WI38 (cell line): ENCODE results near the gene ZDHHC11B.
"Not testable (repeated sequence)": the region's sequence is repeated elsewhere in the genome, so short reads cannot be mapped to it uniquely, and the experiment has no call there.

Experiments
- H3K4me3 ChIP-seq: 2 replicates; pipeline ENCODE4 v1.5.1; 2011; ENCODE audit warnings: low read depth, mild to moderate bottlenecking, control low read depth, low read length
- TF ChIP-seq, protein P1 (sequence below): IDR thresholded peaks from 2 replicates; pipeline ENCODE4 v1.5.1; 2012; ENCODE audit warnings: low read depth, mild to moderate bottlenecking, control low read depth, low read length

The ZDHHC11B gene

DNA sequence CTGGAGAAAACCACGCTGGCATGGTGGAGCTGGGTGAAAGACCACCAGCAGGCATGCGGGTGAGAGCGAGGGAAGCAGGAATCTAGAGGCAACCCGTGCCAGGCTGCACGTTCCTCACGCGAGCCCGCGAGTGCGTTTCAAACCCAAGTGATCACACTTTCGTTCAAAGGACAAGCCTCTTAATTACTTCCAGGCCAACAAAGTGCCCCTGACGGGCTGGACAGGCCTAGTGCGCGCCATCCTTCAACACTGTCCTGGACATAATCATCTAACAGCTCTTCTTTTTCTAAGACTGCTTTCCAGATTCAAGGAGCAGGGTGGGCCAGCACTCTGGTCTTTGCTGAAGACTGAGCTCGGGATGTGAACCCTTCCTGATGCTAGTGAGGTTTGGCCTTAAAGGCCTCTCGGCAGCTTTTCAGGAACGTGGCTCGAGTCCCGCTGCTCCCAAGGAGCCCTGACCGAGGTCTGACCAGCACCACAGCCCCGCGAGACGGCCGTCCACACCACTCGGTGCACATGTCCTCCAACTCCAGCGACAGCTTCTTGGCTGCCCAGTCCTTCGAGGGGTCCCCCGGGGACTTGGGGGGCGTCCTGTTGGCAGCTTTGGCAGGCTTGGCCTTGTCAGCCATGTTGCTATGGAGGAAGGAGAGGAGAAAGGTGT lies 14.9 kb downstream of the ZDHHC11B start:
- H3K4me3 ChIP-seq, result not testable (repeated sequence)

DNA sequence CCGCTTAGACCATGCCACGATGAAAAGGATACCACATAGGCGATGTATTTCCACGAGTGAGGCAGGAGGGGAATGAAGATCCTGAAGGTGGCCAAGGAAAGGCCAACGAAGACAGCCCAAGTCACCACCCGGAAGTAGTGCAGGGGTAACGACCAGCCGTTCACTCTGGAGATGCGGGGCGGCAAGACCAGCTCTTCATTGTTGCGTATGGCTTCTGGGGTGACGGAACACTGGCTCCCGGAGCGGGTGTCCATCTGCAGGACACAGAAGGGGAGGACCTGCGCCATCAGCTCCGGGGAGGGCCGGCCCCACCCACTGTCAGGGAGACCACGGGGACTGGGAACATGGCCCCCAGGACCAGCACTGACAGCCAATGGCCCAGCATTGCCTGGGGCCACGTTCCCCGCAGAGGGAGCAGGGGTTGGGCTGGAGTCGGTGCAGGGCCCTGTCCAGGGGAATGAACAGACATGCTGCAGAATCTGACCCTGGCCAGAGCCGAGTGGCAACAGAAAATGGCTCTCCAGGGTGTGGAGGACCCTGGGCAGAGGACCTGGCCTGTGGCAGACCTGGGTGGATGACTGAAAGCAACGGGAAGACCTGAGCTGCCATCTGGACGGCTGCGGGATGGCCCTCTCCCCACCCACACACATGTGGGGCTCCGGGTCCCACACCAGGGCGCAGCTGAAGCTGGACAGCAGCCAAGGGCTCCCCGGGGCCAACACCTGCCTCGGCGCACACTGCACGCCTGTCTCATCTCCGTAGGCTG lies 17.7 kb downstream of the ZDHHC11B start:
- no peak overlapping the region for H3K4me3 ChIP-seq
- TF ChIP-seq, protein P1, sequence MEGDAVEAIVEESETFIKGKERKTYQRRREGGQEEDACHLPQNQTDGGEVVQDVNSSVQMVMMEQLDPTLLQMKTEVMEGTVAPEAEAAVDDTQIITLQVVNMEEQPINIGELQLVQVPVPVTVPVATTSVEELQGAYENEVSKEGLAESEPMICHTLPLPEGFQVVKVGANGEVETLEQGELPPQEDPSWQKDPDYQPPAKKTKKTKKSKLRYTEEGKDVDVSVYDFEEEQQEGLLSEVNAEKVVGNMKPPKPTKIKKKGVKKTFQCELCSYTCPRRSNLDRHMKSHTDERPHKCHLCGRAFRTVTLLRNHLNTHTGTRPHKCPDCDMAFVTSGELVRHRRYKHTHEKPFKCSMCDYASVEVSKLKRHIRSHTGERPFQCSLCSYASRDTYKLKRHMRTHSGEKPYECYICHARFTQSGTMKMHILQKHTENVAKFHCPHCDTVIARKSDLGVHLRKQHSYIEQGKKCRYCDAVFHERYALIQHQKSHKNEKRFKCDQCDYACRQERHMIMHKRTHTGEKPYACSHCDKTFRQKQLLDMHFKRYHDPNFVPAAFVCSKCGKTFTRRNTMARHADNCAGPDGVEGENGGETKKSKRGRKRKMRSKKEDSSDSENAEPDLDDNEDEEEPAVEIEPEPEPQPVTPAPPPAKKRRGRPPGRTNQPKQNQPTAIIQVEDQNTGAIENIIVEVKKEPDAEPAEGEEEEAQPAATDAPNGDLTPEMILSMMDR, result no peak

DNA sequence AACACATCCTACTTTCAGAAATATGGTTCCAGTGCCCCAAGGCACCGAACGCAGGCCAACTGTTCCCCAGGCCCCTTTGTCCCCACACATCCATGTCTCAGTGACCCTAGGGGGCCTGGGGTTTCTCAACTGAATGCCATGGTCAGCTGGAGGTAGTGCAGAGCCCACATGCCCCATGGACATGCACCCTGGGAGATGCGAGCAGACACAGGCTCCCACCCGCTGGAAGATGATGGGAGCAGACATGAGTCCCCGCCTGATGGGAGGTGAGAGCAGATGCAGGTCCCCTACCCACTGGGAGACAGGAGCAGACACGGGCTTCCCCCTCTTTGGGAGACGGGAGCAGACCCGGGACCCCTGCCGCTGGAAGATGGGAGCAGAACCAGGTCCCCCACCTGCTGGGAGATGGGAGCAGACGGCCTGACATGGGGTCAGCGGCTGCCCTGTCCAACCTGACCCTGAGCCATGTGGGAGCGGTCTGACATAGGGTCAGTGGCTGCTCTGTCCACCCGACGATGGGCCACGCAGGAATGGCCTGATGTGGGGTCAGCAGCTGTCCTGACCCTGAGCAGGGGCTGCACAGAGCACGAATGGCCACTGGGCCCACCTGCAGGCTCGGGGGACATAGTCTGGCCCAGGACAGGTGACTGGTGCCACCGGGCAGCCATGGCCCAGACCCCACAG lies 18.4 kb downstream of the ZDHHC11B start:
- TF ChIP-seq, protein P1, result no peak
- no peak overlapping the region for H3K4me3 ChIP-seq

DNA sequence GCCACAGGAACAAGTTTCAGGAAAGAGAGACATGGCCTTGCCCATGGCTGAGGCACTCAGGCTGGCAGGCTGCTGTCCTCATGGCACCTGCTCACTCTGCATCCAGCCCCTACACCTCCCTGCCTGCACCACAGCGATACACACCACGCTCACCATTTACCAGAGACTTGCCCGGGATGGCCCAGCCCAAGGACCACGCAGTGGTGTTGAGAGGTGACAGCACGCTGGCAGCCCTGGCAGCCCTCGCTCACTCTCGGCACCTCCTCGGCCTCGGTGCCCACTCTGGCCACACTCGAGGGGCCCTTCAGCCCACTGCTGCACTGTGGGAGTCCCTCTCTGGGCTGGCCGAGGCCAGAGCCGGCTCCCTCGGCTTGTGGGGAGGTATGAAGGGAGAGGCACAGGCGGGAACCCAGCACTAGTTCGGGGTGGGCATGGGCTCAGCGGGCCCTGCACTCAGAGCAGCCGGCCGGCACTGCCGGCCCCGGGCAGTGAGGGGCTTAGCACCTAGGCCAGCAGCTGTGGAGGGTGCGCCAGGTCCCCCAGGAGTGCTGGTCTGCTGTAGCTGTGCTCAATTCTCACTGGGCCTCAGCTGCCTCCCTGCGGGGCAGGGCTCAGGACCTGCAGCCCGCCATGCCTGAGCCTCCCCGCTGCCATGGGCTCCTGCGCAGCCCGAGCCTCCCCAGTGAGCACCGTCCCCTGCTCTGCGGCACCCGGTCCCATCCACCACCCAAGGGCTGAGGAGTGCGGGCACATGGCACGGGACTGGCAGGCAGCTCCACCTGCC lies 20.3 kb downstream of the ZDHHC11B start:
- TF ChIP-seq, protein P1, result no peak

DNA sequence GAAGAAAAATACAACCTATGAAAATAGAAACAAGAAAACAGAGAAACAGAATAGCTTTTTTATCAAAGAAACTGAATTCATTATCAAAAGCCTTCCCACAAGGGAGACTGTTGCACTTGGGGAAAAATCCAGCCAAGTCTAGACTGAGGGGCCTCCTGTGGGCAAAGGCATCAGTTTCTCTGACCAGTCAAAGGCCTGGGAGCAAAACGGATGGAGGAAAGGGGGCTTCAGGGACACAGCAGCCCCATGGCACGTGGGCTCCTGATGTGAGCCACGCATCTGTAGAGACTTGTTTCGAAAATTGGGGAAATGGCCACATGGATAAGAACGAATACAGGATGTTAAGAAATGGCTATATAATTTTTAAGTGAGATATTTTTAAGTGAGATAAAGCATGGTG lies 21.1 kb downstream of the ZDHHC11B start:
- TF ChIP-seq, protein P1, result no peak
- no peak overlapping the region for H3K4me3 ChIP-seq

More for the DNA sequence above, 20.3 kb downstream of the ZDHHC11B start:
- H3K4me3 ChIP-seq, result no peak overlapping the region

DNA sequence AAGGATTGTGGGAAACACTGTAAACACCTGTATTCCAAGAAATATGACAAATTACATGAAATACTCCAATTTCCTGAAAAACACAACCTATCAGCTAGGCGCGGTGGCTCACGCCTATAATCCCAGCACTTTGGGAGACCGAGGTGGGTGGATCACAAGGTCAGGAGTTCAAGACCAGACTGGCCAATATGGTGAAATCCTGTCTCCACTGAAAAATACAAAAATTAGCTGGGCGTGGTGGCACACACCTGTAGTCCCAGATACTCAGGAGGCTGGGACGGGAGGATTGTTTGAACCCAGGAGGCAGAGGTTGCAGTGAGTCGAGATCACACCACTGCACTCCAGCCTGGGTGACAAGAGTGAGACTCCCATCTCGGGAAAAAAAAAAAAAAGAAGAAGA lies 21.5 kb downstream of the ZDHHC11B start:
- not testable (repeated sequence) for H3K4me3 ChIP-seq

DNA sequence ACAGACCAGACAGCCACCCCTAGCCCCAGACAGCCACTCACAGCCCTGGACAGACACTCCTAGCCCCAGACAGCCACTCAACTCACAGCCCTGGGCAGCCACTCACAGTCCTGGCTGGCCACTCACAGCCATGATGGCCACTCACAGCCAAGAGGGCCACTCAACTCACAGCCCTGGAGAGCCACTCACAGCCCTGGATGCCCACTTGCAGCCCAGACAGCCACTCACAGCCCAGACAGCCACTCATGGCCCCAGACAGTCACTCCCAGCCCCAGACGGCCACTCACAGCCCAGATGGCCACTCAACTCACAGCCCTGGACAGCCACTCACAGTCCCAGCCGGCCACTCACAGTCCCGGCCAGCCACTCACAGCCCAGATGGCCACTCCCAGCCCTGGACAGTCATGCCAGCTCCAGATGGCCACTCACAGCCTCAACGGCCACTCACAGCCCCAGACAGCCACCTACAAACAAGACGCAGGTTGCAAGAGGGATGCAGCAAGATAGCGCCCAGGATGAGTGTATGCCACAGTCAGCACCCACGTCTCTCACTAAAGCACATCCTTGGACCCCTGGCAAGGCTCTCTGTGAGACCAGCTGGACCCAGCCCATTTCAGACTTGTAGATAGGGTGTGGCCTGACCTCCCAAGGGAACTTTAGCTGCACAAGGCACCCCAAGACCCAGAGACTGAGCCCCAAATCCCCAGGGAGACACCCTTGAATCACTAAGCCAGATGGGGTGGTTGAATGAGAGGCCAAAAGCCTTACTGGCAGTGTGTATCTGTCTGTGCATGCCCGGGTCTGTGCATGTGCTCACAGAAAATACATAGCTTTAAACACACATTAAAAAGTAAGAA lies 22.4 kb downstream of the ZDHHC11B start:
- TF ChIP-seq, protein P1, result no peak
- H3K4me3 ChIP-seq, result no peak overlapping the region
